ENCODE measurements around the gene MYO1B.

Gene MYO1B

GRCh38 chr2:191358325-191359025, 113.3 kb downstream of the MYO1B start:
- no peak for DNase-seq (ENCODE audit: low read depth in 2 of 2)

GRCh38 chr2:191359133-191359532, 113.9 kb downstream of the MYO1B start:
- DNase-seq (ENCODE audit: low read depth in 2 of 2): no peak

- no peak for DNase-seq (ENCODE audit: low read depth in 2 of 2)
Observed at GRCh38 chr2:191360918-191361317, 115.7 kb downstream of the MYO1B start.

DNA sequence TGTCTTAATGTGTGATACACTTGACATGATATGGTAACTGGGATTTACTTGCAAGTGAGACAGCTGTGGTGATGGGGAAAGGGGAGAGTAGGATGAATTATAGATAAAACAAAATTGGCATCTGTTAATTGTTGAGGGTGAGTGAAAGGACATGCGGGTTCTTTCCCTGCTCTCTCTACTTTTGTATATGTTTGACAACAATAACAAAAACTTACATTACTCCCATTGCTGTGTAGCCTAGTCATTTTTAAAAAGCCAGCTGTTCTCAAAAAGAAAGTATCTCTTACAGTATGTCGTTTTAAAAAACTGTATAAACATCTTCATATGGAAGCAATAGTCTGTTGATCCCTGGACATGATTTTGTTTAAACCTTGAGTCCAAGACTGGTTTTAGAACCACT, 117.6 kb downstream of the MYO1B start:
- DNase-seq (ENCODE audit: low read depth in 2 of 2): no peak

DNA sequence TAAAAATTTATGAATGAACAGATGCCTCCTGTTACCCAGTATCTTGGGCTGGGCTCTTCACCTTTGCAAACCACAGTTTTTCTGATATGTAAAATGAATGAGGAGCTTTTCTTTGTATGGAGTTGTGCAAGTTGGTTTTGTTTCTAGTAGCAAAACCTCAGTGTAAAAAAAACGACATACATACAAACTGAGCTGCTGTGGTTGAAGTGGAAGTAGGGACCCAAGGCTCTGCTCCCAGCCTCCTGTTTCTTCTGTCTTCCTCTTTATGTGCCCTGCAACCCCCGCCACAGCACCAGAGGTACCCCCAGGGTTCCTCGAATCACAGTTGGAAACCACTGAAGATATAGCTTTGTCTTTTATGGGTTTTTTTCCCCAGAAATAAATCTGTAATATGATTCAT, 118.1 kb downstream of the MYO1B start:
- no peak for DNase-seq (ENCODE audit: low read depth in 2 of 2)

DNA sequence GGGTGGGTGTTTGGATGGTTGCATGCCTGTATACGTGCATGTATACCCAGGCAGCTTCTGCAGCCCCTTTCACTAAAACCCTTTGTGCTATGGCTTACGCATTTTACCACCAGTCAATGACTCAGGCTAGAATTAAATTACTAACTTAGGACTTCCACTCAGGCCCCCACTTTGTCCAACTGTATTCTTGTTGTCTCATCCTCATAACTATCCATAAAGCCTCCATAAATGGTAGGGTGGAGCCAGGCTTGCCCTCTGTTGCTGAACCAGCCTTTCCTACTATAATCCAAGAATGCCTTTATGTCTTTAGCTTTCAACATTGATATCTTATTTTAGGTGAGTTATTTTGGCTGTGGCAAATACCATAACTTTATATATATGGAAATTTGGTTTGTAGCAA, 119.9 kb downstream of the MYO1B start:
- no peak for DNase-seq (ENCODE audit: low read depth in 2 of 2)

- DNase-seq (ENCODE audit: low read depth in 2 of 2): no peak
Observed at GRCh38 chr2:191366199-191366598, 121.0 kb downstream of the MYO1B start.

GRCh38 chr2:191369034-191369433, 123.8 kb downstream of the MYO1B start:
- DNase-seq (ENCODE audit: low read depth in 2 of 2): no peak

DNA sequence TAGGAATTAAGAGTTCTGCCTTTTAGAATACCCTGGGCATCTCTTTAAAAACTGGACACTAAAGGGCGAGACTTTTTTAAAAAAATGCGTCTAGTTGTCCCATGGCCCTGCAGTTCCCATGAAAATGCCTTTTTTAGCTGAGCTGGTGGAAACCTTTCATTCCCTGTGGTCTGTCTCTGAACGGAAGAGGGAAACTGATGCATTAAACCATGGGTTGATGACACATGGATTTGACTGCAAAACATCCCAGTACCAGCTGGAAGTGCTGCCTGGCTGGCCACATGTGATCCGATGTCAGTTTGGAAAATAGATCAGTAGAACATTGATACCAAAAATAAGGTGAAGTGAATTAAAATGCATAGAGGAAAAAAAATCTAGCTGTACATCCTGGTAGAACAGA, 129.2 kb downstream of the MYO1B start:
- no peak for DNase-seq (ENCODE audit: low read depth in 2 of 2)

DNA sequence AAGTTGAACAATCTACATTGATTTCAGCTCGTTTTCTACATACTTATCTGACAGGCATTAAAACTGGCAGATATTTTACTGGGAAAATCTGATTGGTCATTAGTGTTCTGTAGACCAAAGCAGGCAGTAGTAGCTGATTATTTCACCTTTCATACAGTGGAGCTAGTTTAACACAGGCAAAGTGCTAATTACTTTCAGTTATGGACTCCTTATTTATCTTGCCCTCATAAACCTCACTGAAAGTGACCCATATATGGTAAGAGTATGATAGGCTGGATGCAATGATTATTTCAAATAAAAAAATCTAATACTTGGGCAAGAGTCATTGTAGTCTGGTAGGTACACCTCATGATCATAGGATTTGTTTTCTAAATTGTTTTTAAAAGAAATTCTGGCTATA, 129.7 kb downstream of the MYO1B start:
- no peak for DNase-seq (ENCODE audit: low read depth in 2 of 2)

DNA sequence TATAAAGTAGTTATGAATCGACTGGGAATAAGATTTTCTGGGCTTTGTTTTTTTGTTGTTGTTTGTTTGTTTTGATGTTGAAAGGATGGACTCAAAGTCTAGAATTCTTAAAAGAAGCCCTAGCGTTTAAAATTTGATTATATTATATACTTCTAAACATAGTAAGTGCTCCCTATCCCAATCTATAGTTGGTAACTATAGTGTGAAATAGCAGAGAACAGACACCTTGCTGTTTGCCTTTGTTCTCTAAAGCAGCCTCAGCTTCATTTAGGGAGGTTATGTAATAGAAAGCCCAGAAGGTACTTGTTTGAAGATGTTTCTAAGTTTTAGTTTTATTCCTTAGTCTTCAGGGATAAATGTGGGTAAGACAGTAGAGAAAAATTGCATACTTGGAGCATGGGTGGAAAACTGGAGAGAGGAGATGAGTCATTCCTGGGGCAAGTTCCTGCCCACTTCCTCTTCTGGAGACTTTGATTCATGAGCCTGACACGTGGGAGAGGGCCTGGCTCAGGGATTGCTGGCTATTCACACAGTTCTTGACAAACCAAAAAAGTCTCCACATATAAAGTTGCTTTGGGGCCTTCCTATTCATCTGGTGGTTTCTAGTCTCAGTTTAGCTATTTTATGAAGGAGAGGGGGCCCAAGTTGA, 131.9 kb downstream of the MYO1B start:
- DNase-seq (ENCODE audit: low read depth in 2 of 2): no peak

GRCh38 chr2:191379375-191379774, 134.2 kb downstream of the MYO1B start:
- DNase-seq (ENCODE audit: low read depth in 2 of 2): no peak

- no peak for DNase-seq (ENCODE audit: low read depth in 2 of 2)
Observed at GRCh38 chr2:191382801-191383200, 137.6 kb downstream of the MYO1B start.

DNA sequence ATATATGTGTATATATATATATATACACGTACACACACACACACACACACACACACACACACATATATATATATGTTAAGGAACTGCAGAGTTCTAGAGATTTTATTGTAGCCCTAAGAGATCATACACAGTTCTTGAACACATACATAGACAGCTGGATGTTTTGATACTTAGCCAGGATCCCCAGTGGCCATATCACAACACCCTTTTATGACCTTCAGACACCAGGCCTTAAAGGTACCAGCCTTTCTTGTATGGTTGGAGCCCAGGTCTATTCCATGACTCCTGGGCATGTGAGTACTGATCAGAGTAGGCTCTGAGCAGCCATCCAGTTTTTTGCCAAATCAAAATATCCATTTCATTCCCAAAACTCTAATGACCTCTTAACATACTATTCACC, 138.3 kb downstream of the MYO1B start:
- no peak for DNase-seq (ENCODE audit: low read depth in 2 of 2)

DNA sequence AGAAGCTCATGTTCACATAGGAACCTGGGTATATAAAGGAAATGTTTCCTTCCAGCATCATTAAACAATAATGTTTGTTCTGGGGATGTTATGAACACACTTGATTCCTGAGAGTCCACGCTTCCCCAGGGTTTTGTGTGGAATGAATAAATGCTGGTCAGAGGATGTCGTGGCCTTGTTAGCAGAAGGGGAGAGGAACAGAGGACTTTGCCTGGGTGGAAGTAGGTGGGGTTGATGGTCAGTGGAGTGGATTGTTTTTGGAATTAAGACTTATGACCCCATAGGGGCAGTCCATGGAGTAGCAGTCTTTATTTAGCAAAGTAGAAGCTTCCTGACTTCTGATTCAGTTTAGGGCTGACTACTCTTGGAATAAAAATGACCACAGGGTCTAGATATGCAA, 139.6 kb downstream of the MYO1B start:
- DNase-seq (ENCODE audit: low read depth in 2 of 2): no peak

- no peak for DNase-seq (ENCODE audit: low read depth in 2 of 2)
Observed at GRCh38 chr2:191385416-191386160, 140.4 kb downstream of the MYO1B start.

GRCh38 chr2:191386938-191387536, 141.8 kb downstream of the MYO1B start:
- DNase-seq (ENCODE audit: low read depth in 2 of 2): no peak

DNA sequence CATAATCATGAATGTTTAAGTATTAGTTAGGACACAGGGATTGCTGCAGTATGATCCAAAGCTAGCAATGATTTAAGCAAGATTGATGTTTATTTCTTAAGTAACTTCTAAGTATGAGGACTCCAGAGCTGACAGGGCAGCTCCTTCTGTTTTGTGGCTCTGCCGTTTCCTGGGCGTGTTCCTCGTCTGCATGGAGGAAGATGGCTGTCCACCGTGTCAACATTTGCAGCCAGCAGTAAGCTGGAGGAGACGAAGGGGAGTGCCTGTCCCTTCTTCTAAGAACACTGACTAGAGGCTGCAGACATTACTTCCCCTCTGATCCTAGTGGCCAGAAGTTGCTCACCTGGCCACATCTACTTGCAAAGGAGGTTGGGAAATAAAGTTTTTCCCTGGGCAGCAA, 144.1 kb downstream of the MYO1B start:
- no peak for DNase-seq (ENCODE audit: low read depth in 2 of 2)

DNA sequence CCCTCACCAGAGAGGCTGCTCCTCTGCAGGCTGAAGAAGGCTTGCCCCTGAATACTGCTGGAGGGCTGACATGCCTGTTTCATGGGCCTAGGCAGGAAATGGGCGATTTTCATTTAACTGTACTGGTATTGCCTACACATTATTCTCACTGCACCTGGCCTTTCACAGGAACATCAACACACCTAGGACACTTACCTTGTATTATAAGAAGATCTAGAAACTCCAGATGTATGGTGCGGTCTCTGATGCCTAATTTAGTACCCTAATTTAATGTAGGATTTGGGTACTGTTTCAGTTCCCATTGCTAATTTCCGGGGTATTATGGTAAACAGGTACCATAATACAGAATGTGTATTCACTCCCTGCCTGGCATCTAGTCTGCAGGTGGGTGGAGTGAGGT, 146.0 kb downstream of the MYO1B start:
- DNase-seq (ENCODE audit: low read depth in 2 of 2): no peak

GRCh38 chr2:191394043-191394442, 148.8 kb downstream of the MYO1B start:
- no peak for DNase-seq (ENCODE audit: low read depth in 2 of 2)

GRCh38 chr2:191396794-191397193, 151.6 kb downstream of the MYO1B start:
- no peak for DNase-seq (ENCODE audit: low read depth in 2 of 2)

- DNase-seq (ENCODE audit: low read depth in 2 of 2): no peak
Observed at GRCh38 chr2:191399601-191400000, 154.4 kb downstream of the MYO1B start.

DNA sequence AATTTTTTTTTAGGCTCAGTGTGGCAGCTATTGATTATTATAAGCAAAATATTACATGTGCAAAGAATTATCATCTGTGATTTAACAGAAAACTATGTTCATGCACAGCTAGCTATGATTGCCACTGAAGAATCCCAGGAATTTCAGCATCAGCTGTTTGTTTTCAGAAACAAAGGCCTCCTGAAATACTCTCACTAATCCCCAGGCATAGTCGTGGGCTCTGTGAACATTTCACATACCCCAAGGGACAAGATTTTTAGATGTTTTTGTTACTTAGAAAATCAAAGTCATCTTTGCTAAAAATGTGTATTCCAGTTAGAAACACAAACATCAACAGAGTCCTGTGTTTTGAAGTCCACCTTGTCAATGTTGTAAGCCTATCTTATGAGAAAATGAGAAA, 156.1 kb downstream of the MYO1B start:
- no peak for DNase-seq (ENCODE audit: low read depth in 2 of 2)

Data from stimulated activated CD8-positive, alpha-beta memory T cell treated with anti-CD3 and anti-CD28 coated beads, Interleukin-7, amount 100 ng/mL, for 1 hour (primary cell).